C4-2B (cell line): ENCODE data around the gene GRB2.

Source experiments
- ZFX ChIP-seq: fragments of 450-650 bp; IDR thresholded peaks from 2 replicates; pipeline ENCODE4 v1.6.1; 2017
- TF ChIP-seq, protein P1 (sequence below): fragments of 450-650 bp; conservative IDR thresholded peaks from 2 replicates; pipeline ENCODE4 v1.5.1; 2017; ENCODE audit warnings: mild to moderate bottlenecking

DNA sequence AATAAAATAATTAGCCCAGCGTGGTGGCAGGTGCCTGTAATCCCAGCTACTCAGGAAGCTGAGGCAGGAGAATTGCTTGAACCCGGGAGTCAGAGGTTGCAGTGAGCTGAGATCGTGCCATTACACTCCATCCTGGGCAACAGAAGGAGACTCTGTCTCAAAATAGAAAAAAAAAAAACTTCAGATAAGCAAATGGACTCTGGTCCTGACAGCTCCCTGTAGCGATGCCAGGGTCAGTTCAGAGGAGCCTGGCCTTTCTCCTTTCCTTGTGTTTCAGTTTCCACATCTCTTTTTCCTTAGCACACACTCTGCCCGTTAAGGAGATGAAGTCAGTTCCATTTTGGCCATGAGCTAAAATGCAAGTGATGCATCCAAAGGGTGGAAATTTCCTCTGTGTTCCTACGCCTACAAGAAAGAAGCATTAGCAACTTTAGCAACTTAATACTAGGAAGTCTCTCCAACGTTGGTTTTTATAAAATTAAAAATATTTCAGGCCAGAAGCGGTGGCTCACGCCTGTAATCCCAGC lies 11.6 kb upstream of the GRB2 start:
- TF ChIP-seq, protein P1, sequence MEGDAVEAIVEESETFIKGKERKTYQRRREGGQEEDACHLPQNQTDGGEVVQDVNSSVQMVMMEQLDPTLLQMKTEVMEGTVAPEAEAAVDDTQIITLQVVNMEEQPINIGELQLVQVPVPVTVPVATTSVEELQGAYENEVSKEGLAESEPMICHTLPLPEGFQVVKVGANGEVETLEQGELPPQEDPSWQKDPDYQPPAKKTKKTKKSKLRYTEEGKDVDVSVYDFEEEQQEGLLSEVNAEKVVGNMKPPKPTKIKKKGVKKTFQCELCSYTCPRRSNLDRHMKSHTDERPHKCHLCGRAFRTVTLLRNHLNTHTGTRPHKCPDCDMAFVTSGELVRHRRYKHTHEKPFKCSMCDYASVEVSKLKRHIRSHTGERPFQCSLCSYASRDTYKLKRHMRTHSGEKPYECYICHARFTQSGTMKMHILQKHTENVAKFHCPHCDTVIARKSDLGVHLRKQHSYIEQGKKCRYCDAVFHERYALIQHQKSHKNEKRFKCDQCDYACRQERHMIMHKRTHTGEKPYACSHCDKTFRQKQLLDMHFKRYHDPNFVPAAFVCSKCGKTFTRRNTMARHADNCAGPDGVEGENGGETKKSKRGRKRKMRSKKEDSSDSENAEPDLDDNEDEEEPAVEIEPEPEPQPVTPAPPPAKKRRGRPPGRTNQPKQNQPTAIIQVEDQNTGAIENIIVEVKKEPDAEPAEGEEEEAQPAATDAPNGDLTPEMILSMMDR = no peak
- TF ChIP-seq ZFX = no peak
